ENCODE data around the gene RYK.

The RYK gene

GRCh38 chr3:134258761-134259347 is 8.2 kb upstream of the RYK start:
- TF ChIP-seq CTCF (conservative IDR thresholded peaks at IDR 0.05; ENCODE audit: control insufficient read depth, insufficient read depth, low read depth, low read length) = no peak
- peak; percentile 34 for DNase-seq (ENCODE audit: low read depth)
- H3K4me3 ChIP-seq (ENCODE audit: control insufficient read depth, low read depth, low read length) = no peak overlapping the region

GRCh38 chr3:134255404-134255803 is 4.7 kb upstream of the RYK start:
- DNase-seq (ENCODE audit: low read depth) = no peak
- H3K4me3 ChIP-seq (ENCODE audit: control insufficient read depth, low read depth, low read length) = no peak overlapping the region
- TF ChIP-seq CTCF (conservative IDR thresholded peaks at IDR 0.05; ENCODE audit: control insufficient read depth, insufficient read depth, low read depth, low read length) = no peak

- no peak for DNase-seq (ENCODE audit: low read depth)
- TF ChIP-seq CTCF (conservative IDR thresholded peaks at IDR 0.05; ENCODE audit: control insufficient read depth, insufficient read depth, low read depth, low read length) = no peak
- H3K4me3 ChIP-seq (ENCODE audit: control insufficient read depth, low read depth, low read length) = no peak overlapping the region
These were observed 3.0 kb upstream of the RYK start for GRCh38 chr3:134253475-134254226.

GRCh38 chr3:134252766-134253165 is 2.1 kb upstream of the RYK start:
- H3K4me3 ChIP-seq (ENCODE audit: control insufficient read depth, low read depth, low read length) = no peak overlapping the region
- TF ChIP-seq CTCF (conservative IDR thresholded peaks at IDR 0.05; ENCODE audit: control insufficient read depth, insufficient read depth, low read depth, low read length) = no peak
- no peak for DNase-seq (ENCODE audit: low read depth)

- H3K4me3 ChIP-seq (ENCODE audit: control insufficient read depth, low read depth, low read length) = no peak overlapping the region
- no peak for TF ChIP-seq CTCF (conservative IDR thresholded peaks at IDR 0.05; ENCODE audit: control insufficient read depth, insufficient read depth, low read depth, low read length)
- no peak for DNase-seq (ENCODE audit: low read depth)
These were observed 1.2 kb upstream of the RYK start for GRCh38 chr3:134251731-134252391.

- peak overlapping the region; percentile 75 for H3K4me3 ChIP-seq (ENCODE audit: control insufficient read depth, low read depth, low read length)
- TF ChIP-seq CTCF (conservative IDR thresholded peaks at IDR 0.05; ENCODE audit: control insufficient read depth, insufficient read depth, low read depth, low read length) = no peak
- DNase-seq (ENCODE audit: low read depth) = peak; percentile 19
These were observed 533 bp downstream of the RYK start for GRCh38 chr3:134249935-134250716.

All from fibroblast of mammary gland (primary cell).